Measurements from ENCODE around the gene KCTD1.

DNA sequence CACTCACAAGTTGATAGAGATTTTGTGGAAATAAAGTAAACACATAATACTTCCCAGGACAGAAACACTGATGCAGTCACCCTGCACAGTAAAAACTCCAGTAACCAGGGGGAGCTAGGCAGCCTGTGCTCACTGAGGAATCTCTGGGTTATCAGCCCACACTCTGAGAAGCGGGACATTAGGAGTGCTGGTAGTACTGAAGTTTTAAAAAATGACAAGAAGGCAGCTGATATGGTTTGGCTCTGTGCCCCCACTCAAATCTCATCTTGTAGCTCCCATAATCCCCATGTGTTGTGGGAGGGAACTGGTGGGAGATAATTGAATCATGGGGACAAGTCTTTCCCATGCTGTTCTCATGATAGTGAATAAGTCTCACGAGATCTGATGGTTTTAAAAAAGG lies 31.4 kb downstream of the KCTD1 start:
- TF ChIP-seq, protein P1, sequence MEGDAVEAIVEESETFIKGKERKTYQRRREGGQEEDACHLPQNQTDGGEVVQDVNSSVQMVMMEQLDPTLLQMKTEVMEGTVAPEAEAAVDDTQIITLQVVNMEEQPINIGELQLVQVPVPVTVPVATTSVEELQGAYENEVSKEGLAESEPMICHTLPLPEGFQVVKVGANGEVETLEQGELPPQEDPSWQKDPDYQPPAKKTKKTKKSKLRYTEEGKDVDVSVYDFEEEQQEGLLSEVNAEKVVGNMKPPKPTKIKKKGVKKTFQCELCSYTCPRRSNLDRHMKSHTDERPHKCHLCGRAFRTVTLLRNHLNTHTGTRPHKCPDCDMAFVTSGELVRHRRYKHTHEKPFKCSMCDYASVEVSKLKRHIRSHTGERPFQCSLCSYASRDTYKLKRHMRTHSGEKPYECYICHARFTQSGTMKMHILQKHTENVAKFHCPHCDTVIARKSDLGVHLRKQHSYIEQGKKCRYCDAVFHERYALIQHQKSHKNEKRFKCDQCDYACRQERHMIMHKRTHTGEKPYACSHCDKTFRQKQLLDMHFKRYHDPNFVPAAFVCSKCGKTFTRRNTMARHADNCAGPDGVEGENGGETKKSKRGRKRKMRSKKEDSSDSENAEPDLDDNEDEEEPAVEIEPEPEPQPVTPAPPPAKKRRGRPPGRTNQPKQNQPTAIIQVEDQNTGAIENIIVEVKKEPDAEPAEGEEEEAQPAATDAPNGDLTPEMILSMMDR (IDR thresholded peaks at IDR 0.05; ENCODE audit: low read depth, low read length): no peak
- no peak for TF ChIP-seq EZH2phosphoT487 (IDR thresholded peaks at IDR 0.05; ENCODE audit: low read depth)
